Ecto neural progenitor cell (in vitro differentiated cells): Measurements from ENCODE around the gene GIMAP2.
A peak's percentile ranks its signal among the peaks of the same experiment; 100 is the strongest.

Source experiments
- DNase-seq: peaks from one replicate; pipeline ENCODE4 v3.0.0-alpha.2; 2018; ENCODE audit warnings: low spot score

The GIMAP2 gene

DNA sequence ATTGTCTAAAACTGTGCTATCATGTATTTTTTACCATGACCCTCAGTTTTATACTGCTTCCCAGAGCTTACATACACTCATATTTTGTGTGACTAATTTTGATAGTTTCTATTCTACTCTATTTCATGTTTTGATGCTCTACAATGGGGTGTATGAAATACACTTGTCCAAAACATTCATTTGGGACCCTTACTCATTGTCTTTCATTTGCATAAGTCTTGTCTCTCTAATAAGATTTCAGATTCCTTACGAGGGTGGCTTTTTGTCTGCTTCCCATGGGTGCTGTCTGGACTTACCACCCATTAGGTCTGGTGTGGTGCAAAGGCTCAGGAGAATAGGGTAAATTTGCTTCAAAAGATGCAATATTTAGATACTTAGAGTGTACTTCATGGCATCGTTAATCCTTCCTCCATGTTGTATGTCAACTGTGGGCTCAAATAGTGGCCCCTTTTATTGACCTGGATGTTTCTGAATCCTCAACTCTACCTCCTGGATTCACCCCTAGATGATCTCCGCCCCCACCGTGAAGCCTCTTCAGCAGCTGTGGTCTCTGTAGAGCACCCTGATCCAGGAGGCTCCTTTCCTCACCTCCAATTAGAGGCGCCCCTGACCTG, 48.1 kb downstream of the GIMAP2 start:
- peak; percentile 13 for DNase-seq

DNA sequence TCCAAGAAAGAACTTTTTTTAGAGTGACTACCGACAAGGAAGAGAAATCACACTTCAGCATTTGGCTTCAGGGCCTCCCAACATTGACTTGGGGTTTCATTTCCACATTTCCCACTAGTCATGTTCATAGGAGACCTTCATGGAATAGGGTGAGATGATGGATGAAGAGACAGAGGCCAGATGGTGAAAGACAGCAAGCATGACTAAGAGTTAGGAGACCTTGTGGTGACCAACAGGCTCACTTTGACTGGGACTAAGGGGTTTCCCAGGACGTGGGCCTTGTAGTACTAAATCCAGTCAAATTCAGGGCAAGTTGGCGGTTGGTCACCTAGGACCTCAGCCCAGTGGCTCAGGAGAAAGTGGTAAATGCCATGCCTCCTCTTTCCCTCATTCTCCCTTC, 48.7 kb downstream of the GIMAP2 start:
- DNase-seq, result no peak

- peak; percentile 31 for DNase-seq
Measured at GRCh38 chr7:150735596-150736358, 50.3 kb downstream of the GIMAP2 start.

DNA sequence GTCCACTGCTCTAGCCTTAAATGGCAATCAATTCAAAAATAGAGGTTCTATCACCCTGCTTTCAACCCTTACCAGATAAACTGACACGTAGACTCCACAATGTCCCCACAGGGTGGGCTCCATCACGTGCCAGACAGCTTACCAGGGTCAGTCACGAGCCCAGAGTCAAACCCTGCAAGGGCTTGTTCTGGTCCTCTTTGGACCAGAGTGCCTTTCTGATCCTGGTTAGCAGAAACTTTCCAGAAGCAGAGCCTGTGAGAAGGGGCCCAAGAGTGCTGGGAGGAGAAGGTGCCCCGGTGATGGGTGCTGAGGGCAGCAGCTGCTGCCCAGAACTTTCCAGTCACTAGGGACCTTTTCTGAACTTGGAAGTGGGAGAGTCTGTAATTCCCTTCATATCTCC, 51.4 kb downstream of the GIMAP2 start:
- DNase-seq, result peak; percentile 37

DNA sequence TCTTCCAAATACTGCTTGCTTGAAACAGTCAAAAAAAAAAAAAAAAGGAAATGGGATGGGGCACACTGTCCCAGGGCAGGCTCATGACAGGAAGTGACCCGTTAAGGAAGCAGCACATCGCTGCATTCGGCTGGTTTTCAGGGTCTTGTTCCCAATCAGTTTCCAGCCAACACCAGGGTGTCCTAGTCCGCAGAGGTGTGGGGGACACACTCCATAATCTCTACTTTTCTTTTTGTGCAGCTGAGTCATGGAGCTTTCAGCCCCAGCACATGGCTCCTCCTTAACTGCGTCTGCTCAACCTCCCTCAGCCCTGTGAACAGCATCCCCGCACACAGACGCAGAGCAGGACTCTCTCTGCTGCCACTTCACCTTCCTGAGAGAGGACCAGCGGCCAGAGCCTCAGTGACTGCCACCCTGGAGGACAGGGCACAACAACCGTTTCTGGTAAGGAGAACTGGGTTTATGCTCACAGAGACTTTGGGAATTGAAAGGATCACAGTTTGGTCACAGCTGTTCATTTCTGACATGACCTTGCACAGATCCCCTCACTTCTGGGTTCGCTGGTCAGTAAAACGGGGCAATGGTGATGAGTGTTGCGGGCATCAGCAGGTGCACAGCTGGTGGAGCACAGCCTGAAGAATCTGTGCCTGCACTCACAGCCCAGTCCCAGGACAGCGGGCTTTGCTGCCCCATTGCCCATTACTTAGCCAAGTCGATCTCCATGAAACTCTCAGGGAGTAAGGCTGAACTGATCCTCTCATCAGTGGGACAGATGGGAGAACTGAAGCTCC, 52.0 kb downstream of the GIMAP2 start, which contains the start of gene GIMAP5:
GIMAP5 (plus strand) TSS at position 154 of the 791 bp plus-strand sequence. CDS start 3,467 bp downstream, outside the sequence.
- DNase-seq, result peak; percentile 43

DNA sequence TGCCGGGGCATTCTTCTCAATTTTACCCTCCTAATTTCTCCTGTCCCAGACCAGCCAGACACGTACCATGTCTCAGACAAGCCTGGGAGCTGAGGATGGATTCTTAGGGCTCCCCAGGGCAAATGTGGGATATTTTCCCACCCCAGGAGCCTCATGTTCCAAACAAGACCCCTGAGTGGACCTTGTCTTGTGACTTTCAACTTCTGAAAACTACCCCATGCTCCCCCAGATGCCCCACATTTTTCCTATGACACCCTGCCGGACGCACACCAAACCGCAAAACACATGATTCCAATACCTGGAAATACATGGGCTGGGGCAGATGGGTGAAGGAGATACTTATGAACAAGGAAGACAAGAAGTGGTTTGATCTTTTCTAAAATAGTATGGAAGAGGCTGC, 52.6 kb downstream of the GIMAP2 start:
- DNase-seq, result no peak

DNA sequence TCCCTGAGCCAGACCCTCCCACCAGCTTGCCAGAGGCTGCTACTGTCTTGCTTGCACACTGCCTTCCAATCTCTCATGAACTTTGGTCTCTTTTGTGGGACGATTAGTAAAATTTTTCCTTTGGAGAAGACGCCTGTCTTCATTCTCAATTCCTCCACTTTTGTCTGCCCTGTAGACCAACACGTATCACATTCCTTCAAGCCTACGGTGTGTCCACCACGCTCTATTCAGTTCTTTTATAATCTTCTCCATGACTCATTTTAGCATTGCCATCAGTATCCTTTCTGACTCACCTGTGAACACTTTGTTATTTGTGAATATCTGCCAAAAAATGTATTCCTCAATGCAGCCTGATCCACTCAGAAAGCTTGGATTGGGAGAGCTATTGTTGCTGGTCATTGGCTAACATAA, 53.1 kb downstream of the GIMAP2 start:
- no peak for DNase-seq

DNA sequence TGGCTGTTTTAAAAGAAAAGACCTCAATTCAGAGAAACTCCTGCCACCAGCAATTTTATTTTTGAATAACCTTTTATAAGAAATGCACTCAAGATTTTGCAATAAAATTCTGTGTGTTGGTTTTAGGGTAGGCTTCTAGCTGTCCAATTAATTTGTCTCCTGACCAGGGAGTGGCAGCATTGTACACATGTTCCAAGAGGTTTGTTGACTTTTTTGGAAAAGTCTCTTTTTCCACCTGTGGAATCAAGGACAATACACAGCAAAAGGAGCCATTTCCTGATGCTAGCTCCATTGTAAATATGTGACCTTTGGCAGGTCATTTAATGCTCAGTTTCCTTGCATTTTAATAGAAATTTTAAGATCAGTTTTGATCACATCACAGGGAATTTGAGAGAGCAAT, 53.5 kb downstream of the GIMAP2 start:
- no peak for DNase-seq

- DNase-seq, result no peak
Measured at GRCh38 chr7:150740053-150740452, 54.5 kb downstream of the GIMAP2 start.

DNA sequence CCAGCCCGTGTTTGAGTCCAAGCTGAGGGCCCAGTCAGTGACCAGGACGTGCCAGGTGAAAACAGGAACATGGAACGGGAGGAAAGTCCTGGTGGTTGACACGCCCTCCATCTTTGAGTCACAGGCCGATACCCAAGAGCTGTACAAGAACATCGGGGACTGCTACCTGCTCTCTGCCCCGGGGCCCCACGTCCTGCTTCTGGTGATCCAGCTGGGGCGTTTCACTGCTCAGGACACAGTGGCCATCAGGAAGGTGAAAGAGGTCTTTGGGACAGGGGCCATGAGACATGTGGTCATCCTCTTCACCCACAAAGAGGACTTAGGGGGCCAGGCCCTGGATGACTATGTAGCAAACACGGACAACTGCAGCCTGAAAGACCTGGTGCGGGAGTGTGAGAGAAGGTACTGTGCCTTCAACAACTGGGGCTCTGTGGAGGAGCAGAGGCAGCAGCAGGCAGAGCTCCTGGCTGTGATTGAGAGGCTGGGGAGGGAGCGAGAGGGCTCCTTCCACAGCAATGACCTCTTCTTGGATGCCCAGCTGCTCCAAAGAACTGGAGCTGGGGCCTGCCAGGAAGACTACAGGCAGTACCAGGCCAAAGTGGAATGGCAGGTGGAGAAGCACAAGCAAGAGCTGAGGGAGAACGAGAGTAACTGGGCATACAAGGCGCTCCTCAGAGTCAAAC, 56.9 kb downstream of the GIMAP2 start:
- DNase-seq, result peak; percentile 28
